Progenitor cell of endocrine pancreas (in vitro differentiated cells): ENCODE measurements around the gene NAV2. TPM values are rescaled to one million over a fixed set of nuclear protein-coding genes. Genes with fewer than 3 reads are reported as not detected.
A peak's percentile ranks its signal among the peaks of the same experiment; 100 is the strongest.

Experiments
- DNase-seq: peaks from one replicate; pipeline ENCODE4 v3.0.0; 2021; ENCODE audit warnings: low spot score; ENCODE audit not compliant: unreplicated experiment
- H3K27ac Mint-ChIP-seq: 2 replicates; pipeline ENCODE4 v1.8.0; 2021; ENCODE audit warnings: mild to moderate bottlenecking, moderate library complexity, mixed read lengths
- H3K27me3 Mint-ChIP-seq: 2 replicates; pipeline ENCODE4 v1.8.0; 2021; ENCODE audit warnings: mixed read lengths
- H3K36me3 Mint-ChIP-seq: 2 replicates; pipeline ENCODE4 v1.8.0; 2022; ENCODE audit warnings: mixed read lengths; ENCODE audit not compliant: insufficient read depth
- H3K4me1 Mint-ChIP-seq: 2 replicates; pipeline ENCODE4 v1.8.0; 2021; ENCODE audit warnings: low read depth, mixed read lengths
- H3K4me3 Mint-ChIP-seq: 2 replicates; pipeline ENCODE4 v1.8.0; 2021; ENCODE audit warnings: low read depth, mild to moderate bottlenecking, moderate library complexity, mixed read lengths
- H3K9me3 Mint-ChIP-seq: 2 replicates; pipeline ENCODE4 v1.8.0; 2021; ENCODE audit warnings: low read depth, mixed read lengths
- CTCF ChIP-seq: fragments of 200-600 bp; sonication (generic); IDR thresholded peaks from one replicate; pipeline ENCODE4 v1.5.0; 2021; ENCODE audit warnings: antibody characterized with exemption, mild to moderate bottlenecking; ENCODE audit not compliant: unreplicated experiment
- total RNA-seq: library from RNA; stranded (reverse); gene quantifications from 2 replicates; pipeline ENCODE4 v1.2.1, GENCODE V29; 2021

Gene NAV2
- total RNA-seq, 1 donor from 2014 or later: 88.3 TPM

- peaks cover 5% of the 10 kb centered on the region for H3K36me3 Mint-ChIP-seq
- H3K9me3 Mint-ChIP-seq: no peaks in the 10 kb centered on the region
- no peak for TF ChIP-seq CTCF
- no peaks in the 10 kb centered on the region for H3K27me3 Mint-ChIP-seq
- no peak for DNase-seq
- H3K4me1 Mint-ChIP-seq: peaks cover 30% of the 10 kb centered on the region
- H3K4me3 Mint-ChIP-seq: no peak overlapping the region
- peak overlapping the region; percentile 37 for H3K27ac Mint-ChIP-seq
Observed at GRCh38 chr11:19917069-19917468, 204.4 kb downstream of the NAV2 start.

GRCh38 chr11:19918302-19919049 is 205.8 kb downstream of the NAV2 start:
- no peak for TF ChIP-seq CTCF
- H3K36me3 Mint-ChIP-seq: peaks cover 5% of the 10 kb centered on the region
- H3K27me3 Mint-ChIP-seq: no peaks in the 10 kb centered on the region
- H3K9me3 Mint-ChIP-seq: no peaks in the 10 kb centered on the region
- peaks cover 16% of the 10 kb centered on the region for H3K4me1 Mint-ChIP-seq
- DNase-seq: no peak
- H3K27ac Mint-ChIP-seq: no peak overlapping the region
- H3K4me3 Mint-ChIP-seq: no peak overlapping the region

GRCh38 chr11:19919050-19919561 is 206.5 kb downstream of the NAV2 start:
- Mint-ChIP-seq H3K27ac (no peak overlapping the region), H3K4me1 (peaks cover 13% of the 10 kb centered on the region), H3K27me3 (no peaks in the 10 kb centered on the region), H3K9me3 (no peaks in the 10 kb centered on the region), H3K4me3 (no peak overlapping the region), H3K36me3 (peaks cover 5% of the 10 kb centered on the region)
- no peak for TF ChIP-seq CTCF
- DNase-seq: no peak

GRCh38 chr11:19920982-19921381 is 208.3 kb downstream of the NAV2 start:
- H3K27me3 Mint-ChIP-seq: no peaks in the 10 kb centered on the region
- no peak for DNase-seq
- H3K36me3 Mint-ChIP-seq: peaks cover 4% of the 10 kb centered on the region
- H3K4me1 Mint-ChIP-seq: peaks cover 18% of the 10 kb centered on the region
- no peak for TF ChIP-seq CTCF
- no peak overlapping the region for H3K4me3 Mint-ChIP-seq
- H3K27ac Mint-ChIP-seq: no peak overlapping the region
- no peaks in the 10 kb centered on the region for H3K9me3 Mint-ChIP-seq

- DNase-seq: no peak
- TF ChIP-seq CTCF: no peak
- H3K4me3 Mint-ChIP-seq: no peak overlapping the region
- peaks cover 13% of the 10 kb centered on the region for H3K4me1 Mint-ChIP-seq
- H3K27me3 Mint-ChIP-seq: no peaks in the 10 kb centered on the region
- no peak overlapping the region for H3K27ac Mint-ChIP-seq
- H3K36me3 Mint-ChIP-seq: peaks cover 4% of the 10 kb centered on the region
- no peaks in the 10 kb centered on the region for H3K9me3 Mint-ChIP-seq
Observed at GRCh38 chr11:19921976-19922688, 209.5 kb downstream of the NAV2 start.
